Tibial artery (tissue), 4 donors: ENCODE results near the gene EIF4B.

Experiments used
- DNase-seq, 2 donors: peaks; one replicate each; pipeline ENCODE4 v3.0.0-alpha.2; 2019
- H3K27ac ChIP-seq, 2 donors: fragments of 200-600 bp; sonication (generic) in 1 of 2; 1 replicate in 1 of 2; 2 replicates in 1 of 2; pipeline ENCODE4 v1.5.1; 2018 to 2019; ENCODE audit warnings: mild to moderate bottlenecking in 1 of 2
- H3K27me3 ChIP-seq, 2 donors: fragments of 200-600 bp; sonication (generic) in 1 of 2; one replicate each; pipeline versions ENCODE4 v1.5.1 to v1.6.0; 2016 to 2019
- H3K36me3 ChIP-seq, 3 donors: fragments of 200-600 bp; sonication (generic) in 2 of 3; one replicate each; pipeline ENCODE4 v1.5.1; 2016 to 2019; ENCODE audit warnings: mild to moderate bottlenecking in 2 of 3
- H3K4me1 ChIP-seq, 4 donors: fragments of 200-600 bp; sonication (generic) in 2 of 4; 1 replicate in 3 of 4; 2 replicates in 1 of 4; pipeline ENCODE4 v1.5.1; 2016 to 2019
- H3K4me3 ChIP-seq, 2 donors: fragments of 200-600 bp; sonication (generic) in 1 of 2; 1 replicate in 1 of 2; 2 replicates in 1 of 2; pipeline ENCODE4 v1.5.1; 2018 to 2019; ENCODE audit warnings: mild to moderate bottlenecking in 2 of 2
- H3K9me3 ChIP-seq, 3 donors: fragments of 200-600 bp; sonication (generic) in 1 of 3; one replicate each; pipeline ENCODE4 v1.5.1; 2016 to 2019
- CTCF ChIP-seq, 2 experiments: fragments of 200-600 bp in 1 of 2; fragments of 450-650 bp in 1 of 2; IDR thresholded peaks; one replicate each; pipeline ENCODE4 v1.5.1; 2017 to 2019; ENCODE audit warnings: antibody characterized with exemption in 2 of 2, mild to moderate bottlenecking in 1 of 2, moderate library complexity in 1 of 2
- intact Hi-C: fragments of 100-400 bp; cut with DNase I; formaldehyde crosslinking; loops from one replicate; pipeline ENCODE4 v1.15.0; 2023; ENCODE audit warnings: low total_unique reads

Gene EIF4B

GRCh38 chr12:53056296-53056695 lies 50.0 kb downstream of the EIF4B start:
- no peak for TF ChIP-seq CTCF (IDR thresholded peaks at IDR 0.05)
- peak overlapping the region; percentile 99 for H3K27ac ChIP-seq
- intact Hi-C loops, result no loop called here
- H3K4me1 ChIP-seq, result peaks cover 9 to 72% (median 60%) of the 10 kb centered on the region in 4 donors
- H3K4me3 ChIP-seq, result no peak overlapping the region
- H3K27me3 ChIP-seq, result no peaks in the 10 kb centered on the region
- peaks cover 65 to 73% (median 68%) of the 10 kb centered on the region in 3 donors for H3K36me3 ChIP-seq
- DNase-seq, result peak in 1 of 2 donors; percentile 22
- H3K9me3 ChIP-seq, result no peaks in the 10 kb centered on the region

- H3K27ac ChIP-seq, result peak overlapping the region; percentile 99
- intact Hi-C loops, result no loop called here
- H3K36me3 ChIP-seq, result peaks cover 66 to 76% (median 72%) of the 10 kb centered on the region in 3 donors
- no peak for DNase-seq
- H3K27me3 ChIP-seq, result no peaks in the 10 kb centered on the region
- no peak for TF ChIP-seq CTCF (IDR thresholded peaks at IDR 0.05)
- no peak overlapping the region for H3K4me3 ChIP-seq
- H3K9me3 ChIP-seq, result no peaks in the 10 kb centered on the region
- H3K4me1 ChIP-seq, result peaks cover 9 to 72% (median 60%) of the 10 kb centered on the region in 4 donors
Observed at GRCh38 chr12:53056901-53057300, 50.6 kb downstream of the EIF4B start.

GRCh38 chr12:53057816-53058500 lies 51.7 kb downstream of the EIF4B start:
- intact Hi-C loops, result no loop called here
- H3K4me3 ChIP-seq, result no peak overlapping the region
- no peaks in the 10 kb centered on the region for H3K9me3 ChIP-seq
- peak in 1 of 2 donors; percentile 67 for DNase-seq
- peaks cover 7 to 73% (median 61%) of the 10 kb centered on the region in 4 donors for H3K4me1 ChIP-seq
- TF ChIP-seq CTCF (IDR thresholded peaks at IDR 0.05), result no peak
- no peaks in the 10 kb centered on the region for H3K27me3 ChIP-seq
- peaks cover 73 to 83% (median 79%) of the 10 kb centered on the region in 3 donors for H3K36me3 ChIP-seq
- H3K27ac ChIP-seq, result peak overlapping the region; percentile 93 to 99

- no peaks in the 10 kb centered on the region for H3K9me3 ChIP-seq
- peaks cover 79 to 88% (median 87%) of the 10 kb centered on the region in 3 donors for H3K36me3 ChIP-seq
- H3K4me3 ChIP-seq, result no peak overlapping the region
- H3K27me3 ChIP-seq, result no peaks in the 10 kb centered on the region
- intact Hi-C loops, result no loop called here
- H3K4me1 ChIP-seq, result peaks cover 0 to 73% (median 61%) of the 10 kb centered on the region in 4 donors
- peak in 1 of 2 donors; percentile 73 for DNase-seq
- H3K27ac ChIP-seq, result peak overlapping the region; percentile 93 to 99
- no peak for TF ChIP-seq CTCF (IDR thresholded peaks at IDR 0.05)
Observed at GRCh38 chr12:53058674-53059433, 52.6 kb downstream of the EIF4B start.

- DNase-seq, result no peak
- H3K36me3 ChIP-seq, result peaks cover 79 to 88% (median 85%) of the 10 kb centered on the region in 3 donors
- H3K4me3 ChIP-seq, result no peak overlapping the region
- H3K27ac ChIP-seq, result peak overlapping the region; percentile 93 to 99
- no peaks in the 10 kb centered on the region for H3K27me3 ChIP-seq
- TF ChIP-seq CTCF (IDR thresholded peaks at IDR 0.05), result no peak
- H3K4me1 ChIP-seq, result peaks cover 0 to 75% (median 64%) of the 10 kb centered on the region in 4 donors
- intact Hi-C loops, result no loop called here
- no peaks in the 10 kb centered on the region for H3K9me3 ChIP-seq
Observed at GRCh38 chr12:53059434-53060063, 53.3 kb downstream of the EIF4B start.
